Common myeloid progenitor, CD34-positive (primary cell): Measurements from ENCODE around the gene ENPP1.
A peak's percentile ranks its signal among the peaks of the same experiment; 100 is the strongest.

Source experiments
- CTCF ChIA-PET: fragments of 350-600 bp; sonication (Branson Sonifier 250); formaldehyde crosslinking; loops from one replicate; lab custom pipeline; 2021; ENCODE audit warnings: antibody characterized with exemption; lab: Charles Lee
- POLR2A ChIA-PET: fragments of 350-600 bp; sonication (Branson Sonifier 250); formaldehyde crosslinking; loops from one replicate; lab custom pipeline; 2021; ENCODE audit warnings: antibody characterized with exemption; lab: Charles Lee
- DNase-seq, 3 donors: peaks; one replicate each; pipeline versions ENCODE4 v3.0.0 to v3.0.0-alpha.2; 2013
- H3K27ac ChIP-seq, 2 experiments: 1 replicate in 1 of 2; 2 replicates in 1 of 2; pipeline ENCODE4 v1.7.0; 2013; ENCODE audit warnings: inconsistent platforms in 2 of 2, low read length in 2 of 2, mild to moderate bottlenecking in 2 of 2, low read depth in 1 of 2, moderate library complexity in 1 of 2; ENCODE audit not compliant: severe bottlenecking in 2 of 2, insufficient read depth in 1 of 2, poor library complexity in 1 of 2
- H3K27me3 ChIP-seq, 5 experiments: replicated peaks in 2 of 5; 1 replicate in 3 of 5; 2 replicates in 2 of 5; pipeline versions ENCODE4 v1.6.1 to v1.7.0; 2013; ENCODE audit warnings: low read length in 4 of 5, mild to moderate bottlenecking in 2 of 5, moderate library complexity in 2 of 5, inconsistent platforms in 1 of 5; ENCODE audit not compliant: insufficient read depth in 5 of 5, control insufficient read depth in 4 of 5
- H3K36me3 ChIP-seq, 4 experiments: 1 replicate in 2 of 4; 2 replicates in 2 of 4; pipeline versions ENCODE4 v1.6.1 to v1.7.0; 2013; ENCODE audit warnings: low read length in 3 of 4, control low read depth in 1 of 4, mild to moderate bottlenecking in 1 of 4; ENCODE audit not compliant: control insufficient read depth in 4 of 4, insufficient read depth in 4 of 4
- H3K4me1 ChIP-seq, 4 experiments: 1 replicate in 3 of 4; 2 replicates in 1 of 4; pipeline versions ENCODE4 v1.6.1 to v1.7.1; 2013; ENCODE audit warnings: low read length in 3 of 4, mild to moderate bottlenecking in 3 of 4, control low read depth in 1 of 4, inconsistent platforms in 1 of 4, moderate library complexity in 1 of 4; ENCODE audit not compliant: control insufficient read depth in 4 of 4, insufficient read depth in 4 of 4; ENCODE audit errors: control extremely low read depth in 1 of 4
- H3K4me3 ChIP-seq, 7 experiments: 1 replicate in 4 of 7; 2 replicates in 3 of 7; pipeline versions ENCODE4 v1.5.1 to v1.7.0; 2013; ENCODE audit warnings: mild to moderate bottlenecking in 7 of 7, low read length in 6 of 7, moderate library complexity in 6 of 7, inconsistent platforms in 2 of 7, low read depth in 2 of 7, control low read depth in 1 of 7; ENCODE audit not compliant: insufficient read depth in 4 of 7, control insufficient read depth in 1 of 7; ENCODE audit errors: extremely low read depth in 1 of 7
- H3K9me3 ChIP-seq, 5 experiments: 1 replicate in 4 of 5; 2 replicates in 1 of 5; pipeline versions ENCODE4 v1.6.1 to v1.7.1; 2013; ENCODE audit warnings: low read length in 4 of 5, mild to moderate bottlenecking in 2 of 5, inconsistent platforms in 1 of 5, low read depth in 1 of 5, moderate library complexity in 1 of 5; ENCODE audit not compliant: control insufficient read depth in 4 of 5, insufficient read depth in 2 of 5; ENCODE audit errors: control extremely low read depth in 1 of 5
- WGBS: methylation state at CpG from one replicate; pipeline ENCODE4 v1.1.5; 2013; ENCODE audit not compliant: insufficient coverage; 5-methylcytosine and 5-hydroxymethylcytosine counted together

Gene ENPP1

DNA sequence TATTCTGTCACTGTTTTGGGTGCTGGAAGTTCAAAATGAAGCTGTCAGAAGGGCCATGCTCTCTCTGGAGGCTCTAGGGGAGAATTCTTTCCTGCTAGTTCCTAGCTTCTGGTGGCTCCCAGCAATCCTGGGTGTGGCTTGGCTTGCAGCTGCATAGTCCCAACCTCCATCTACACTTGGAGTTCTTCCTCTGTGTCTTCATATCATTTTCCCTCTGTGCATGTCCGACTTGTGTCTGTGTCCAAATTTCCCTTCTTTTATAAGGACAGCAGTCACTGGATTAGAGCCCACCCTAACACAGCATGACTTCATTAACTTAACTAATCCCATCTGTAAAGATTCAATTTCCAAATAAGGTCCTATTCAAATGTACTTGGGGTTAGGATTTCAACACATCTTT is 23.3 kb upstream of the ENPP1 start:
- 100% methylated on average over 1 of the region's 1 CpG for WGBS
- no peak for DNase-seq
- Histone ChIP-seq H3K4me3 (no peak overlapping the region), H3K9me3 (peaks cover 0 to 3% (median 0%) of the 10 kb centered on the region in 5 experiments), H3K4me1 (no peaks in the 10 kb centered on the region), H3K36me3 (no peaks in the 10 kb centered on the region), H3K27ac (no peak overlapping the region), H3K27me3 (peaks cover 0 to 15% (median 0%) of the 10 kb centered on the region in 5 experiments)
- CTCF ChIA-PET, result no interaction called here
- POLR2A ChIA-PET, result no interaction called here

DNA sequence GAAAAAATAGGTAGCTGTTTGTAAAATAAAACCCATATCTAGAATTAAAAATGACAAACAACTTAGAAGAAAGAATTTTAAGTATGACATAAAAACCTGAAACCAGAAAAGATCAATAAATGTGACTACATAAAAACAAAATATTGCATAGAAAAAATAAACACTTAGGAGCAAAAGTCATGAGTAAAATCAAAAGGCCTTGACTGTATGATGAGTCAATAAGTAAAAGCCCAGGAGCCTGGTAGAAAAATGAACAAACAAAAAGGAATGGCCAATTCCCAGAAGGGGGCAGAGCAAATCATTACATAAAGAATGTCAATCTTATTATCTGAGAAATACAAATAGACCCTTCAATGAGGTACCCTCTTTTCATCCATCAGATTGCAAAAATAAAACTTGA is 20.7 kb upstream of the ENPP1 start:
- no peaks in the 10 kb centered on the region for H3K36me3 ChIP-seq
- H3K4me1 ChIP-seq, result no peaks in the 10 kb centered on the region
- peaks cover 0 to 13% (median 0%) of the 10 kb centered on the region in 5 experiments for H3K27me3 ChIP-seq
- no peak overlapping the region for H3K4me3 ChIP-seq
- no peak overlapping the region for H3K27ac ChIP-seq
- DNase-seq, result no peak
- POLR2A ChIA-PET, result no interaction called here
- CTCF ChIA-PET, result no interaction called here
- peaks cover 0 to 3% (median 0%) of the 10 kb centered on the region in 5 experiments for H3K9me3 ChIP-seq

DNA sequence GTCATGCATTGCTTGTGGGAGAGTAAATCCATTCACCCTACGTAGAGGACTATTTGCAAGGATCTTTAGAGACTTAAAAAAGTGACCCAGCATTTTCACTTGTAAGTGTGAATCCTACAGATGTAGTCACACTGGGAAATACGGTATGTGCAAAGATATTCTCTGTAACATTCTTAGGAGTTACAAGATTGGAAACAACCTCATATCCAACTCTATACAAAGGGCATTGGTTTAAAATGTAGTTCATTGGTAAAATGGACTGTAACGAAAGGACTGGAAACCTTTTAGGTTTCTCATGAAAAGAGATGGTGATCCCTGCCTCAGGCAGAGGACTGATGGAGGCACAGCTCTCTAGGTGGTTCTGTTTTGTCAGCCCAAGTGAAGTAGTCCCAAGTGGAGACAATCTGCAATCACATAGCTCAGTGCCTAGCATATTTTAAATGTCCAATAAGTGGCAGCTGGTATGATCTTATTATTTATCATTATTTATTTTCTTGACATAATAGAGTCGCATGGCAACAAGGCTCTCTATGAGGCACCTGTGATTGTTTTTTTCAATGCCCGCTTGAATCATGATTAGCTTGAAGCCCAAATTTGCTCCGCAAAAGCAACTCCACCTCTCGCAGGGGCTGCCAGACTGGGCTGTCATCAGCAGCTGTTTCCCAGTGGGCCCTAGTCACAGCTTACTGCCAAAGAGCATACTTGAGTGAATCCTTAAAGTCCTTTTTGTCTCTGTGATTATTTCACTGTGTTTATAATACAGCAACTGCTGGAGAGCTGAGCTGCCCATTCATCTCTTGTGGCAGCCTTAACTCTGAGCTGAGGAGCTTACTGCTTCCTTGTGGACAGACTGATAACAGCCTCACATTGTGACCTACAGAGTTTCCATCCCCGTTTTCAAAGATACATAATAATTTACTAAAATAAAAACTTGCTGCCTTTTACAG is 19.8 kb upstream of the ENPP1 start:
- WGBS, result 99% methylated on average over 6 of the region's 8 CpGs
- no peaks in the 10 kb centered on the region for H3K36me3 ChIP-seq
- H3K27ac ChIP-seq, result no peak overlapping the region
- H3K27me3 ChIP-seq, result peaks cover 0 to 13% (median 0%) of the 10 kb centered on the region in 5 experiments
- ChIA-PET CTCF (no interaction called here), POLR2A (no interaction called here)
- no peak overlapping the region for H3K4me3 ChIP-seq
- DNase-seq, result no peak
- H3K9me3 ChIP-seq, result peaks cover 0 to 3% (median 0%) of the 10 kb centered on the region in 5 experiments
- H3K4me1 ChIP-seq, result no peaks in the 10 kb centered on the region

DNA sequence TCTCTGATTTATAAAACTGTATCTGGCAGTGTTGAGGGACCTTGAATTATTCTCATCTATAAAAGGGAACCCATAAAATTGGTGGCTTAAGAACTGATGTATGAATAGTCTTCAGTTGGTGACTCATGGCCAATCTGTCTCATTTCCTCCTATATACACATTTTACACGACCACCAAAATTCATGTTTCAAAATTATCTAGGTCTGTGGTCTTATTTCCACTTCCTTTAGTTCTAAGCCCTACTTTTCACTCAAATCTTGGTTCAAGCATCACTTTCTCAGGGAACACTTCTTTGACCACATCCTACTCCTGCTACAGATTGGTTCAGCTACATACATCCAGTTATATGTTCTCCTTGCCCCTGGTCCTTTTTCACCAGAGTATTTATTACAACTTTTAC is 18.6 kb upstream of the ENPP1 start:
- WGBS, result 0% methylated on average over 1 of the region's 1 CpG

DNA sequence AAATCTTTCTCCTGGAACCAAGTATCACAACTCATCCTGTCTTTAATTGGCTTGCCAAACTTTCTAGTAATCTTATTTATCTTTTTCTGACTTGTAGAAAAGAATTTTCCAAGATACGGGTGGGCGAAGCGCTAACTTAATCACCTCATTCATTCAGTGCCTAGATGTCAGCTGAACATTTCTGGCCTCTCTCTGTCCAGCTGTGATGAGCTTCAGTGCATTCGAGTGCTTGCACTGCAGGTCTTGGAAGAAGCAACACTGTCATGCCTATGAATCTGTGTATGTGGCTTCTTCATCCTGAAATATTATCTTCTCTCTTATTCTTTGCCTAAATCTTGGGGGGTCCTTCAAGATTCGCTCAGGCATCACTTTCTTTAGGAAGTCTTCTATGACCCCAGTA is 16.3 kb upstream of the ENPP1 start:
- WGBS, result 100% methylated on average over 3 of the region's 5 CpGs
- Histone ChIP-seq H3K27ac (no peak overlapping the region), H3K27me3 (peaks cover 0 to 9% (median 0%) of the 10 kb centered on the region in 5 experiments), H3K4me1 (no peaks in the 10 kb centered on the region), H3K9me3 (peaks cover 0 to 2% (median 0%) of the 10 kb centered on the region in 5 experiments), H3K36me3 (no peaks in the 10 kb centered on the region), H3K4me3 (no peak overlapping the region)
- no peak for DNase-seq
- ChIA-PET POLR2A (no interaction called here), CTCF (no interaction called here)

More for the DNA sequence above, 18.6 kb upstream of the ENPP1 start:
- Histone ChIP-seq H3K36me3 (no peaks in the 10 kb centered on the region), H3K4me1 (no peaks in the 10 kb centered on the region), H3K4me3 (no peak overlapping the region), H3K9me3 (peaks cover 0 to 3% (median 0%) of the 10 kb centered on the region in 5 experiments), H3K27me3 (peaks cover 0 to 10% (median 0%) of the 10 kb centered on the region in 5 experiments), H3K27ac (no peak overlapping the region)
- ChIA-PET CTCF (no interaction called here), POLR2A (no interaction called here)
- DNase-seq, result peak in 2 of 3 donors; percentile 55 to 69

DNA sequence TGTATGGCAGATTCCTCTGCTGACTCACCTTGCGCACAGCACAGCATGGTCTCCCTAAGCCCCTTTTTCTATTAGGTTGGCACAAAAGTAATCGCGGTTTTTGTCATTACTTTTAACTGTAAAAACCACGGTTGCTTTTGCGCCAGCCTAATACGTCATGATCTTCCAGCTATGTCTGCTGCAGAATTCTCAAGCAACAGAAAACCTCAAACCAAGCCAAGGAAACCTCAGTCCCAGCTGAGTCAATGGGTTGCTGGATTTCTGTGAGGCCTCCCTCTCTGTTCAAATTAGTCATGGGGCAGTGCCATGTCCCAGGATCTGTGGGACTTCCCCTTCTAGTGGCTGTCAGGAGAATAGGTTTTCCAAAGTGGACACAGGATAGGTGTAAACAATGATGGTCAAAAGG is 15.7 kb upstream of the ENPP1 start:
- Histone ChIP-seq H3K4me3 (no peak overlapping the region), H3K9me3 (no peaks in the 10 kb centered on the region), H3K27me3 (peaks cover 0 to 9% (median 0%) of the 10 kb centered on the region in 5 experiments), H3K27ac (no peak overlapping the region), H3K4me1 (no peaks in the 10 kb centered on the region), H3K36me3 (no peaks in the 10 kb centered on the region)
- POLR2A ChIA-PET, result no interaction called here
- CTCF ChIA-PET, result no interaction called here
- 85% methylated on average over 6 of the region's 6 CpGs for WGBS
- DNase-seq, result no peak

DNA sequence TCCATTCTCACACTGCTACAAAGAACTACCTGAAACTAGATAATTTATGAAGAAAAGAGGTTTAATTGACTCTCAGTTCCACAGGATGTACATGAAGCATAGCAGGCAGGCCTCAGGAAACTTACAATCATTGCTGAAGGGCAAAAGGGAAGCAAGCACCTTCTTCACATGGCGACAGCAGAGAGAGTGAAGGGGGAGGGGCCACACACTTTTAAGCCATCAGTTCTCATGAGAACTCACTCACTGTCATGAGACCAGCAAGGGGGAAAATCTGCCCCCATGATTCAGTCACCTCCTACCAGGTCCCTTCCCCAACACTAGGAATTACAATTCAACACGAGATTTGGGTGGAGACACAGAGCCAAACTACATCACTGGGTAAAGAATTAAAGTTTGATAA is 12.5 kb upstream of the ENPP1 start:
- Histone ChIP-seq H3K36me3 (no peaks in the 10 kb centered on the region), H3K4me3 (no peak overlapping the region), H3K4me1 (no peaks in the 10 kb centered on the region), H3K27ac (no peak overlapping the region), H3K27me3 (peaks cover 0 to 3% (median 0%) of the 10 kb centered on the region in 5 experiments), H3K9me3 (peaks cover 0 to 2% (median 0%) of the 10 kb centered on the region in 5 experiments)
- WGBS, result no CpG with 5 or more reads among the region's 2 CpGs
- no peak for DNase-seq
- CTCF ChIA-PET, result no interaction called here
- POLR2A ChIA-PET, result no interaction called here
